HG03025 (cell line): ENCODE measurements around the gene ALPK1.
"Not testable (repeated sequence)": the region's sequence is repeated elsewhere in the genome, so short reads cannot be mapped to it uniquely, and the experiment has no call there.

ENCODE experiments used
- ATAC-seq: cut with Tn5 transposase; IDR thresholded peaks from one replicate; pipeline ENCODE4 v1.9.1; 2021; ENCODE audit warnings: mild to moderate bottlenecking, moderate library complexity; ENCODE audit not compliant: unreplicated experiment, low FRiP score

ALPK1 gene

DNA sequence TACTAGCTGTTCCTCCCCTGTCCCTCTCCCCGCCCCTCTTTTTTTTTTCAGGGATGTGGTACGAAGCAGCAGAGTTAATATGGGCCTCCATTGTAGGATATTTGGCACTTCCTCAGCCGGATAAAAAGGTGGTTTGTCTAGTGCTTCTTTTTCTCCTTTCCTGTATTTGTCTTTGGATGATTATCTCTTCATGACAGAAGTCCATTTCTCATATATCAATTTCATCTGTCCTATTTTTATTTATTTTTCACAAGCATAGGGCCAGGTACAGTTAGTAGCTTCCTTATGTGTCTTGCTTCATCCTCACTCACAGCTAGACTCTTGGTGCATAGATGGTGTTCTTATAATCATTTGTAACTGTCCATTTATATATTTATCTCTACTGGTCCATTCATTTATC is 129.2 kb downstream of the ALPK1 start:
- ATAC-seq: no peak

DNA sequence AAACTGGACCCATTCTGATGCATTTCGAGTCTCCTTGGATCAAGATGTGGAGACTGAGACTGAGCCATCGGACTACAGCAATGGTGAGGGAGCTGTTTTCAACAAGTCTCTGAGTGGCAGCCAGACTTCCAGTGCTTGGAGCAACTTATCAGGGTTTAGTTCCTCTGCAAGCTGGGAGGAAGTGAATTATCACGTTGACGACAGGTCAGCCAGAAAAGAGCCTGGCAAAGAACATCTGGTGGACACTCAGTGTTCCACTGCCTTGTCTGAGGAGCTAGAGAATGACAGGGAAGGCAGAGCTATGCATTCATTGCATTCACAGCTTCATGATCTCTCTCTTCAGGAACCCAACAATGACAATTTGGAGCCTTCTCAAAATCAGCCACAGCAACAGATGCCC is 134.0 kb downstream of the ALPK1 start:
- no peak for ATAC-seq

DNA sequence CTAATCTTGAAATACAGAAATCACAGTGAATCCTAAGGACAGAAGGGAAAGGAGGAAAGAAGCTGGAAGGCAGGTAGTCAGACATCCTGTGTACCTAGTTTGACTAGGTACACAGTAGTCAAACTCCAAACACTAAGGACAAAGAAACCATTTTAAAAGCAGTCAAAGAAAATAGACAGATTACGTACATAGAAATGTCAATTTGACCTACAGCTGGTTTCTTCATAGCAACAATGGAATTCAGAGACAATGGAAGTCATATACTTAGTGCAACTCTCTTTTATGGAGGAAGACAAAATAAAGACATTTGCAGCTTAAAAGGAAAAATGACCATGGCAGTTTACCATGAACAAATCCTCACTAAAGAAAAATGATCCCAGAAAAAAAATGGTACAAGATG is 139.8 kb downstream of the ALPK1 start:
- ATAC-seq: no peak

DNA sequence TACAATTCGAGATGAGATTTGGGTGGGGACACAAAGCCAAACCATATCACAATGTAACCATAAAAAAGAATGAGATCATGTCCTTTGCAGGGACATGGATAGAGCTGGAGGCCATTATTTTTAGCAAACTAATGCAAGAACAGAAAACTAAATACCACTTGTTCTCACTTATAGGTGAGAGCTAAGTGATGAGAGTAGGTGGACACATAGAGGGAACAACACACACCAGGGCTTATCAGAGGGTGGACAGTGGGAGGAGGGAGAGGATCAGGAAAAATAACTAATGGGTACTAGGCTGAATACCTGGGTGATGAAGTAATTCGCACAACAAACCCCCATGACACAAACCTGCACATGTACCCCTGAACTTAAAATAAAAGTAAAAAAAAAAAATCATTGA is 145.1 kb downstream of the ALPK1 start:
- ATAC-seq: not testable (repeated sequence)

DNA sequence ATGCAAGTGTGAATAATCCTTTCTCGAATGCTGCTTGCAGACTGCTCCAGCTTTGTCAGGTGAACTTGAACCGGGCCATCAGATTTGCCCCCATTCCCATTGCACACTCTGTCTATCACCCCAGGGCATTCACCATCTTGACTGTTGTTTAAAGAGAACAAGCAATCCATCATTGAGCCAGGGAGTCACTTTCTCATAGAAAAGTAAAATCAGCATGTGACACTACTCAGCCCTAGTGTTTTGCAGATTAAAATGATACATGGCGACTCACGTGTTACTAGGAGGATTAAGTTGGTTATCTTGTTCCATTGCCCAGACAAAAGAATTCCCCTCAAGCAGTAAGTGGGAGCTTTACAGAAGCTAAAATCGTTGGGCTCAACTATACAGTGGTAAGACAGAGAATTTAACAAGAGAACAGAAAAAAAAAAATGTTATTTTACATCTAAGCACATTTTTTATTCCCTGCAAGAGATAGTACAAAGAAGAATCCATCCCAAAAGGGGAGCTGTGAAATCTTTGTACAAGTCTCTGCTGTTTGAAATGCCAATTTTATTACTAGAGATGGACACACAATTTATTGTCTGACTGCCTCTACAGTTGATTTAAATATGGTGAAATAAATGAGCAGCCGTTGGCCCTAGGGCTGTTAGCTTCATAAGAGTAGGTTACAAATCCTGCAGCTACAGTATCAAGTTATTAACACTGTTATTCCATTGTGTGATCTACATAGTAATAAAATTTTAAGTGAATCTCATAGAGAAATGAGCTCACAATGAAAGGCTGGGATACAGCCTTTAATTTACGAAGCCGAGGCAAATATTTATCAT is 151.3 kb downstream of the ALPK1 start:
- ATAC-seq: no peak

DNA sequence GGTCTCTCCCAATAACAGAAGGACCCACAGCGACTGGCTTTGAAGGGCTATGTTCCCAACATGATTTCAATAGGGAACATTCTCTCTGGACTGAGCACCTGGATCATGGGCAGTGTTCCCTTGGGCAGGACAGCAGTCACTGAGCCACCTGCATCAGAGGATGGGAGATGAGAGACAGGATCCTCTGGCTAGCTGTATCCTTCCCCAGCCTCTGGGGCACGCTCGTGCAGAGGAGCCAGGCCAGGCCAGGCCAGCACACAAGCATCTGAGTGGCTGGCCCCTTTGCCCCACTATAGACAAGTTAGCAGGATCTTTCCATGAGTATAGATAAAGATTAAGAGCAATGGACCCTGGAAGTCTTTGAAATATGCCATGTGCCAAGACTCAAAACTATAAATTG is 152.5 kb downstream of the ALPK1 start:
- no peak for ATAC-seq

DNA sequence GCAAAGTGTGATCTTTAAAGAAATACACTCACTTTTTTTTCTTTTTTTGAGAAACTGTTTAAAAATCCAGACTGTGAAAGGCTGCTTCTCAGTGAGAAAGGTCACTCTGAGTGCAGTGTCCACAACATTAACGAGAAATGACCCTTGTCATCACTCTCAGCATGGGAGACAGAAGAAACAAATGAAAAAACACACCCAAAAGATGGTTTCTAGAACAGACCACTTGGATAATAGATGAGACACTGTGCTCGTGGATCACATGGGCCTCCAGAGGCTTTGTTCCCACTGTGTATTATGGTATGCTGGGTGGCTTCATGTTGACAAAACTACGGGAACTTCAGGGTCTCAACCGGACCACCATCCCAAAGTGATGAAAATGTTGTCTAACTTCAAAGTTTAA is 153.9 kb downstream of the ALPK1 start:
- no peak for ATAC-seq

DNA sequence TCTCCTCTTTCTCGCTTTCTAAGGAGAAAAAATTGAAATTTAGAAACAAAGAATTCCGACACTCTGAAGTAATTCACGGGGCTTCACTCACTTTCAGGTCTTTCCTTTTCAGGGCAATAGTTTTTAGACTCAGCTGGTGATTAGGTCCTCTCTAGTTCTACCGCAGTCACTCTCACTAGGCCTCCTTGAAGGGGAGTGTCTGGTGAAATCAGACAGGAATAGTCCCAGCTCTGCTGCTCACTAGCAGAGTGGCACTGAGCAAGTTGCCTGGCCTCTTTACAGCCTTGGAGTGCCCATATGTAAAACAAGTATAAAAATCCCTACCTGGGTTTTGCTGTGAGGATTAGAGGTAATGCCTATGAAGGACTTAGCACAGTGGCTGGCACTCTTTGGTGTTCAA is 154.7 kb downstream of the ALPK1 start:
- ATAC-seq: no peak

DNA sequence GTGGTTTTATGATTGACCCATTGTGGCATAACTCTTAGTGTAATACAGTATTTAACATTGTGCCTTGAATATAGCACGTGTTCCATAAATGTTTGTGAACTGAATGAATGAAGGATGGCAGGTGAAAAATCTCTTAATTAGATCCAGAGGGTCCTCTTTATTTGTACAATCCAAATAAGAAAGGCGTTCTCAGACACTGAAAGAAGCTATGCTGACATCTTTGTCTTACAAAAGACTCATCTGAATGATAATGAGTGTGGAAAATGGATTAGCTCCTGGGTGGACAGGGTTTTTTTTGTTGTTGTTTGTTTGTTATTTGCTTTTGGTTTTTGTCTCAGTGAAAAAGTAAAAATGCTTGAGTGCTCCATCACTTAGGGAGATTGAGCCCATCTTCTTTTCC is 156.2 kb downstream of the ALPK1 start:
- ATAC-seq: no peak

DNA sequence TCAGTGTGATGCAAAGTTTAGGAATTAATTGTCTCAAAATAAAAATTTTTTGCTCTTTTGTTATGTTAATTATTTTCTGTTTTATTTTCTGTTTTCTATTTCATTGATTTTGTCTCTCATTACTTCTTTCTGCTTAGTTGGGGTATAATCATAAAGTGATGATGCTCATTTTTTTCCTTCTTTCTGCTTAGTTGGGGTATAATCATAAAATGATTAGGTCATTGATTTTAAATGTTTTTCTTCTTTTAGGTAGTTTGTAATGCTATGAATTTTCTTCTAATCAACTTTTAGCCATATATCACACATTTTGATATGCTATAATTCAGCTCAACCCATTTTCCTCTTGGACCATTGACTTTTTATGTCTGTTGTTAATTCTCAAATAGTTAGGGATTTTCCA is 175.1 kb downstream of the ALPK1 start:
- no peak for ATAC-seq

DNA sequence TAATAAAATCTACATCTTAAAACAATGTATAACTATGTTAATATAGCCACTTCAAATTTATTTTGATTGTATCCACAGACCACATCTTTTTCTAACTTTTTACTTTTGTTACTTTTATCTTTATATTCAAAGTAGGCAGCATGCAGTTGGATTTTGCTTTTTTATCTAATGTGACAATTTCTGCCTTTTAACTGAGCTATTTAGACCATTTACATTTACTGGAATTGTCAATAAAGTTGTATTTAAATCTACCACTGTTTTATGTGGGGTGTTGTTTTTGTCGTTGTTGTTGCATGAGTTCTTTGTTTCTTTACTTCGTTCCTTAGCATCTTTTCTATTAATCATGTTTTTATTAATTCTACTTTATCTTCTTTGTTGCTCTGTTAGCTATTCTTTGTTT is 176.8 kb downstream of the ALPK1 start:
- ATAC-seq: no peak

DNA sequence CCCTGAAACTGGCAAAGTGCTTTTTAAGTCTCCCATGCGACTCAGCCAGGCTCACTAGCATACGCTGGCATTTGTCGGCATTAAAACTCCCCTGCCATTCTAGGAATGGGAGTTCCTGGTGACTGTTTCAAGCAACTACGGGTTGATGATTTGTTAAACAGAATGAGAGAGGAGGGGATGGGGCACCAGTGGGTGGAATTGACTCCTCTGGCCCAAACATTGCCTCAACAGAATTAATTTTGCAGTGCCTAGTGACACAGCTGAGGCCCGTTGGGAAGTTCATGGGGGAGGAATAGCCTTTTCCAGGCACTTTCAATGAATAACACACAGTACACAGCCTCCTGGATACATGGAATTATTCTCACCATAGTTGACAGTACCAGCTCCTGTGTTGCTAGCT is 188.8 kb downstream of the ALPK1 start:
- ATAC-seq: no peak

DNA sequence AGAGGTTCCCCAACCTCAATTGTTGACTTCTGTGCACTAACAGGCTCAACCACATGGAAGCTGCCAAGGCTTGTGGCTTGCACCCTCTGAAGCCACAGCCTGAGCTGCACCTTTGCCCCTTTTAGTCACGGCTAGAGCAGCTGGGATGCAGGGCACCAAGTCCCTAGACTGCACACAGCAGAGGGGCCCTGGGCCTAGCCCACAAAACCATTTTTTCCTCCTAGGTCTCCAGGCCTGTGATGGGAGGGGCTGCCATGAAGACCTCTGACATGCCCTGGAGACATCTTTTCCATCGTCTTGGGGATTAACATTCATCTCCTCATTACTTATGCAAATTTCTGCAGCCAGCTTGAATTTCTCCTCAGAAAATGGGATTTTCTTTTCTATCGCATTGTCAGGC is 193.6 kb downstream of the ALPK1 start:
- ATAC-seq: not testable (repeated sequence)
